ENCODE measurements around the gene SYT17.

GRCh38 chr16:19218581-19218980 lies 50.5 kb downstream of the SYT17 start:
- TF ChIP-seq, protein P1, sequence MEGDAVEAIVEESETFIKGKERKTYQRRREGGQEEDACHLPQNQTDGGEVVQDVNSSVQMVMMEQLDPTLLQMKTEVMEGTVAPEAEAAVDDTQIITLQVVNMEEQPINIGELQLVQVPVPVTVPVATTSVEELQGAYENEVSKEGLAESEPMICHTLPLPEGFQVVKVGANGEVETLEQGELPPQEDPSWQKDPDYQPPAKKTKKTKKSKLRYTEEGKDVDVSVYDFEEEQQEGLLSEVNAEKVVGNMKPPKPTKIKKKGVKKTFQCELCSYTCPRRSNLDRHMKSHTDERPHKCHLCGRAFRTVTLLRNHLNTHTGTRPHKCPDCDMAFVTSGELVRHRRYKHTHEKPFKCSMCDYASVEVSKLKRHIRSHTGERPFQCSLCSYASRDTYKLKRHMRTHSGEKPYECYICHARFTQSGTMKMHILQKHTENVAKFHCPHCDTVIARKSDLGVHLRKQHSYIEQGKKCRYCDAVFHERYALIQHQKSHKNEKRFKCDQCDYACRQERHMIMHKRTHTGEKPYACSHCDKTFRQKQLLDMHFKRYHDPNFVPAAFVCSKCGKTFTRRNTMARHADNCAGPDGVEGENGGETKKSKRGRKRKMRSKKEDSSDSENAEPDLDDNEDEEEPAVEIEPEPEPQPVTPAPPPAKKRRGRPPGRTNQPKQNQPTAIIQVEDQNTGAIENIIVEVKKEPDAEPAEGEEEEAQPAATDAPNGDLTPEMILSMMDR (IDR thresholded peaks at IDR 0.05), result no peak
- TF ChIP-seq POLR2A (IDR thresholded peaks at IDR 0.05), result no peak
